Stimulated activated CD4-positive, alpha-beta T cell treated with anti-CD3 and anti-CD28 coated beads, Interleukin-15, amount 100 ng/mL, for 1 hour (primary cell): Measurements from ENCODE around the gene ASB13.
"Not testable (repeated sequence)": the region's sequence is repeated elsewhere in the genome, so short reads cannot be mapped to it uniquely, and the experiment has no call there.

ENCODE experiments used
- DNase-seq, 2 donors: peaks; one replicate each; pipeline ENCODE4 v3.0.0-alpha.2; 2020; ENCODE audit warnings: low read depth in 1 of 2, low spot score in 1 of 2

ASB13 gene

GRCh38 chr10:5608608-5609220 is 57.7 kb downstream of the ASB13 start:
- DNase-seq: no peak

DNA sequence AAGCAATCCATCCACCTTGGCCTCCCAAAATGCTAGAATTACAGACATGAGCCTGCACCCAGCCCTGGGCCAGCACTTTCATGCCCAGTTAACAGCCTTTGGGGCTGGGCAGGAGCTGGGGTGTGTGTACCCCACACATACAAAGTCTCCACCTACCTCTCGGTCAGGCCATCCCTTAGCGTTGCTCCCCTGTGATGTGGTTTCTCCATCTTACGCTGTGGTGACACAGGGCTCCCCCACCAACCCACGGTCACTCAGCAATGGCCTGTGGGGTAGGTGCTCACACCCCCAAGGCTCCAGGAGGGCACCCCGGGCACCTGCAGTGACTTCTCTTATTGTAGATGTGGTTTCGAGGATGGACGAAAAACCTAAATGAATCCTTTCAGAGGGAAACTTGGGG is 58.8 kb downstream of the ASB13 start:
- no peak for DNase-seq

- no peak for DNase-seq
Observed at GRCh38 chr10:5606864-5607263, 59.5 kb downstream of the ASB13 start.

DNA sequence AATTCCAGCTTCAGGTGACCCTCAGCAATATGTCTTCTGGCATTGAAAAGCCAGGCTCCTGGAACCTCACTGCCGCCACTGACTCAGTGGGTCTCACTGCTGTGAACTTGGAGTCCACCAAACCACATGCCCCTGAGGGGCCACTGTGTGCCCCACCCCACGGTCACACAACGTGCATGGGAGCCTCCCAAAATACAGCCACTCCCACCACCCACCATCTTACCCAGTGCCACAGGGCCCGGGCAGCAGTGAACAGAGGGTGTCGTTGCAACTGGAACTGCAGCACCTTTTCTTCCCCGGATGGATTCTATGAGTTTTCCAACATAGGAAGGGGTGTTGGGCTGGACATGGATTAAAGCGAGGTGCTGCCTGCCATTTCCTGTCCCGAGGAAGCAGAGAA is 60.1 kb downstream of the ASB13 start:
- no peak for DNase-seq

DNA sequence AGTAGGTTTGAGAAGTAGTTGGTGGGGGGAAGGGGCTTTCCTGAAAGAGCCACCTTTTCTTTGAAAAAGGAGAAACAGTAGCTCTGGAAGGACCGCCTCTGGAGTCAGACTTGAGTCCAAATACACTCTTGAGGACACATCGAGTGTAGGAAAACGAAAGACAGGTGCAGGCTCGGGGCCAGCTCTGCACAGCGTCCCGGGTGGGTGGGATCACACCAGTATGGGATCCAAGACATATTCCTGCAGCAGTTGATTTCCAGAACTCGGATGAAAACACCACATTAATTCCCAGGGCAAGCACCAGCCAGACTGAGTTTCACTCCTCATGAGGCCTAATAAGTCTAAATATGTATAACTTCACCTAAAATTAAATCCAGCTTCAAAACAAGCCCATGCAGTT is 61.4 kb downstream of the ASB13 start:
- no peak for DNase-seq

GRCh38 chr10:5604236-5604925 is 62.0 kb downstream of the ASB13 start:
- no peak for DNase-seq

GRCh38 chr10:5603848-5604170 is 62.6 kb downstream of the ASB13 start:
- DNase-seq: no peak

- no peak for DNase-seq
Observed at GRCh38 chr10:5603091-5603847, 63.1 kb downstream of the ASB13 start.

GRCh38 chr10:5601826-5602495 is 64.4 kb downstream of the ASB13 start:
- no peak for DNase-seq

- no peak for DNase-seq
Observed at GRCh38 chr10:5600908-5601307, 65.5 kb downstream of the ASB13 start.

DNA sequence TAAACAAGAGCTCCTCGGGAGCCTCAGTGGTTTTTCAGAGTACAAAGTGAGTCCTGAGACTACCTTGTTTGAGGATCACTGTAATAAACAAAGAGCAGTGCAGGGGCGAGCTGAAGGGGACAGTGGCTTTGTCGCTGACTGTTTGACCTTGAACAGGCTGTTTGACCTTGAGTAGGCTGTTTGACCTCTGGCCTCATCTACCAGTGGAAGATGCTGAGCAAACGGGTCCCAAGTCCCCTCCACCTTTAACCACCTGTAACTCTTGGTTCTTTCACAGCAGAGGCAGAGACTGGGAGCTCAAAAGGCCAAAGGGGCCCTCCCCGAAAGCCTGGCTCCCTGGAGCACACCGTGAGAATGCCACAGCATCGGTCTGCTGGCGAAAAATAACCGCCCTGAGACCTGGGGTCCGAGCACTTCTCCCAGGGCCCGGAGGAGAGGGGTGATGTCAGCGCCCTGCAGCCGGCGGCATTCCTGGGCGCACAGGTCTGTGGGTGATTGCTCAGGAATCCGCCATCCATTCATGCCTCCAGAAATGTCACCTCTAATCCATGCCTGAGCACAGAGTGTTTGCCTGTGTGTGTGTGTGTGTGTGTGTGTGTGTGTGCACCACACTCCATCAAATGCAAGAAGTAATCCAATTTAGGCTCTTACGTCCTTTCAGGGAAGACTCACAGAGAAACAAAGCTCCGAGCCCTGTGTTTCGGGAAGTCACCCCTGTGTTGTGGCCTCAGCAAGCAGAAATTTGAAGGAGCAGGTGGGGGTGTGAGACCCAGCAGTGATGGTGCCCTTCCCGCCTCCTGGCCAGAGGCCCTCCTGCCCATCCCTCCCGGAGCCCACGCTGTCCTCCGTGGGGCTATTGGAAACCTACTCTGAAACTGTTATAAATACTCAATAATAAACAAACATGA is 66.5 kb downstream of the ASB13 start:
- DNase-seq: no peak

- no peak for DNase-seq
Observed at GRCh38 chr10:5598085-5598690, 68.2 kb downstream of the ASB13 start.

DNA sequence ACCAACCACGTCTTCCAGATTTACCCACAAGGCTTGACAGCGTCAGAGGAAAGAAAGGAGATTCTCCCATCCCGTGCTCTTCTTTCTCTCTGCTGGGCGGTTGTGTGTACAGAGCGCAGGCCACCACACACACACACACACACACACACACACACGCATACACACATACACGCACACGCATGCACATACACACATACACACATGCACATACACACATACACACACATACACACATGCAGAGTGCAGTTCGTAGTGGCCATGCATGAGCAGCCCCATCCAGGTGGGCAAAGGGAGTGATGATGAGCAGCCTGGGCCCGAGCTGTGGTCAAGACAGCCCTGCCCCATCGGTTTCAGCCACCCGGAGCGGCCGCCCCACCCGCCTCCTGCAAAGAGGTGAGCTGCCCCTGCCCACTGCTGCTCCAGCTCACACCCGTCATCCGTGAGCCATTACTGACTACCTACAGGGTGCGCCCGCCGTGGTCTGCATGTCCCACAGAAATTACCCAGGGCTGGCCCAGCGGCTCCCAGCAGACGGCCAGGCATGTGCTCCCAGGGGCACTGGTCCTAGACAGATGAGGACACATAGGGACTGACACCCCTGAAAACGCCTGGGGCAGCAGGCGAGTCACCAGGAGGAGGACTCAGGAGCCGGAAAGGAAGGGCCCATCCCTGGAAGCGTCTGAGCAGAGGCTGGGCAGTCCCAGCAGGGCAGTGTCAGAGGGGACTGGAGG is 69.6 kb downstream of the ASB13 start:
- no peak for DNase-seq

- no peak for DNase-seq
Observed at GRCh38 chr10:5595994-5596471, 70.4 kb downstream of the ASB13 start.

DNA sequence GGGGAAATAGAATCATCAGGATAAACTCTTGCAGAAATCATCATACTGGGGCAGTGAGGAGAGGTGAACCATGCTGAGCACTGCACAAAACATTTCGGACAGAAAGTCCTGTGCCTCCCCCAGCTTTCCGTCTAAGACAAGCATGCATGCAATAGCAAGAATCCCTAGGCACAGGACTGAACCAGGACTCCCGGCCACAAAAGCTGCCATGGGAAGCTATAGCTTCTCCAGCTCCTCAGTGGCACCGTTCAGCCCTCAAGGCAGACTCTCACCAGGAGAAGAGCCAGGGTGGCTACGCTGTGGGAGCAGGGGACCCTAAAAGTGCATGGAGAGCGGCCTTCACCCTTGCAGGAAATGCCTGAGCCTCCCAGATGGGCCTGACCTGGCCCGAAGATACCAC is 70.8 kb downstream of the ASB13 start:
- no peak for DNase-seq

DNA sequence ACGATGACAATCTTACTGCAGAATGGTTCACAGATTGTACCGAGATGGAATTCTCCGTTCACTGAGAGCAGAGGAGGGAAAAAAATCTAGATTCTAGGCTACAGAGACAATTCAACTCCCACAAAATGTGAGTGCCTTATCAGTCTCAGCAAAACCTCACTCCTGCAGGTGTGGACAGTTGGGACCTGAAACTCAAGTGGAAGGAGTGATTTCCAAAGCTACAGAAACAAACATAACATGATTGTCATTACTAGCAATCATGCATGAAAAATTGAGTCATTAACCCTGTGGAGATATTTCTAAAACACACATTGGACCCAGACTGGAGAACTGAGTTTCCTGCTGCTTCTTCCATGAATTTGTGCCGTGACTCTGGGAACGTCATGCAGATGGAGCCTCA is 71.3 kb downstream of the ASB13 start:
- DNase-seq: no peak

GRCh38 chr10:5594271-5595049 is 71.9 kb downstream of the ASB13 start:
- DNase-seq: no peak

- DNase-seq: not testable (repeated sequence)
Observed at GRCh38 chr10:5593347-5593746, 73.0 kb downstream of the ASB13 start.

- DNase-seq: no peak
Observed at GRCh38 chr10:5592070-5592469, 74.3 kb downstream of the ASB13 start.
